Activated naive CD8-positive, alpha-beta T cell treated with anti-CD3 and anti-CD28 coated beads, Interleukin-2, amount 50 U/mL, for 16 hours (primary cell): ENCODE results near the gene ANHX.

Experiments used
- DNase-seq: peaks from one replicate; pipeline ENCODE4 v3.0.0-alpha.2; 2020; ENCODE audit warnings: low read depth, low spot score

Gene ANHX

DNA sequence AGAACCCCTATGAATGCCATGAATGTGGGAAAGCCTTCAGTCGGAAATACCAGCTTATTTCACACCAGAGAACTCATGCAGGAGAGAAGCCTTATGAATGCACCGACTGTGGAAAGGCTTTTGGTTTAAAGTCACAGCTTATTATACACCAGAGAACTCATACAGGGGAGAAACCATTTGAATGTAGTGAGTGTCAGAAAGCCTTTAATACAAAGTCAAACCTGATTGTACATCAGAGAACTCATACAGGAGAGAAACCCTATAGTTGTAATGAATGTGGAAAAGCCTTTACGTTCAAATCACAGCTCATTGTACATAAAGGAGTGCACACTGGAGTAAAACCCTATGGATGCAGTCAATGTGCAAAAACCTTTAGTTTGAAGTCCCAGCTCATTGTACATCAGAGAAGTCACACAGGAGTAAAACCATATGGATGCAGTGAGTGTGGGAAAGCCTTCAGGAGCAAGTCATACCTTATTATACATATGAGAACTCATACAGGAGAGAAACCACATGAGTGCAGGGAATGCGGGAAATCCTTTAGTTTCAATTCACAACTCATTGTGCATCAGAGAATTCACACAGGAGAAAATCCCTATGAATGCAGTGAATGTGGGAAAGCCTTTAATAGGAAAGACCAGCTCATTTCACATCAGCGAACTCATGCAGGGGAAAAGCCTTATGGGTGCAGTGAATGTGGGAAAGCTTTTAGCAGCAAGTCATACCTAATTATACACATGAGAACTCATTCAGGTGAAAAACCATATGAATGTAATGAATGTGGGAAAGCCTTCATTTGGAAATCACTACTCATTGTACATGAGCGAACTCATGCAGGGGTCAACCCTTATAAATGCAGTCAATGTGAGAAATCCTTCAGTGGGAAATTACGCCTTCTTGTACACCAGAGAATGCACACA, 32.1 kb downstream of the ANHX start:
- no peak for DNase-seq

DNA sequence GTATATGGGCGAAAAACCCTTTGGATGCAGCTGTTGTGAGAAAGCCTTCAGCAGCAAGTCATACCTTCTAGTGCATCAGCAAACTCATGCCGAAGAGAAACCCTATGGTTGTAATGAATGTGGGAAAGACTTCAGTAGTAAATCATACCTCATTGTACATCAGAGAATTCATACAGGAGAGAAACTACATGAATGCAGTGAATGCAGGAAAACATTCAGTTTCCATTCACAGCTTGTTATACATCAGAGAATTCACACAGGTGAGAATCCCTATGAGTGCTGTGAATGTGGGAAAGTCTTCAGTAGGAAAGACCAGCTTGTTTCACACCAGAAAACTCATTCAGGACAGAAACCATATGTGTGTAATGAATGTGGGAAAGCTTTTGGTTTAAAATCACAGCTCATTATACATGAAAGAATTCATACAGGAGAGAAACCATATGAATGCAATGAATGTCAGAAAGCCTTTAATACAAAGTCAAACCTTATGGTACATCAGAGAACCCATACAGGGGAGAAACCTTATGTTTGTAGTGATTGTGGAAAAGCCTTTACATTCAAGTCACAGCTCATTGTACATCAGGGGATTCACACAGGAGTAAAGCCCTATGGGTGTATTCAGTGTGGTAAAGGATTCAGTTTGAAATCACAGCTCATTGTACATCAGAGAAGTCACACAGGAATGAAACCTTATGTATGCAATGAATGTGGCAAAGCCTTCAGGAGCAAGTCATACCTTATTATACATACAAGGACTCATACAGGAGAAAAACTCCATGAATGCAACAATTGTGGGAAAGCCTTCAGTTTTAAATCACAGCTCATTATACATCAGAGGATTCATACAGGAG, 33.0 kb downstream of the ANHX start:
- DNase-seq = no peak

- DNase-seq = no peak
Observed at GRCh38 chr12:133201888-133202287, 33.8 kb downstream of the ANHX start.

DNA sequence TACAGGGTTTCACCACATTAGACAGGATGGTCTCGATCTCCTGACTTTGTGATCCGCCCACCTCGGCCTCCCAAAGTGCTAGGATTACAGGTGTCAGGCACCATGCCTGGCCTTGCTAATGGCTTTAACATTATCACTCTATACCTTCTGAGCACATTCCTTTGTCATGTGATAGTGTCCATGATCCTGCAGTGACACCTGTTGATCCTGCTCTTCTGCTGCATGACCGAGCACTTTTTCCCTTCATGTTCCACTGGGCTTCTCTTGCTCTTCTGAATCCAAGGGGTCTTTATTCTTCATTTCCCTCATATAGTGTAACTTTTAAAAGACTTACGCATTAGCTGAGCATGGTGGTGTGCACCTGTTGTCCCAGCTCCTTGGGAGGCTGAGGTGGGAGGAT, 42.8 kb downstream of the ANHX start:
- DNase-seq = no peak

DNA sequence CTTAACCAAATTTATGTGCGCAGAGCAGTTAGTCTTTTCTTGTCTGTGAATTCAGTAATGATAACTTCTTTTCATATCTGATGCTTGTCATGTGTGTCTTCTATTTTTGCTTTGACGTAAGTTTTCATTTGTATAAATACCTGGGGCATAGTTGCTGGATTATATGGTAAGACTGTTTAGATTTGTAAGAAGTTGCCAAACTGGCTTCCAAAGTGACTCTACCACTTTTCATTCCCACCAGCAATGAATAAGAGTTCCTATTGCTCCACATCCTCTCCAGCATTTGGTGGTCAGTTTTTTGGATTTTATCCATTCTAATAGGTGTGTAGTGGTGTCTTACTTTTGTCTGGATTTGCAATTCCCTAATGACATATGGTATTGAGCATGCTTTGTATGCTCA, 45.5 kb downstream of the ANHX start:
- DNase-seq = no peak

DNA sequence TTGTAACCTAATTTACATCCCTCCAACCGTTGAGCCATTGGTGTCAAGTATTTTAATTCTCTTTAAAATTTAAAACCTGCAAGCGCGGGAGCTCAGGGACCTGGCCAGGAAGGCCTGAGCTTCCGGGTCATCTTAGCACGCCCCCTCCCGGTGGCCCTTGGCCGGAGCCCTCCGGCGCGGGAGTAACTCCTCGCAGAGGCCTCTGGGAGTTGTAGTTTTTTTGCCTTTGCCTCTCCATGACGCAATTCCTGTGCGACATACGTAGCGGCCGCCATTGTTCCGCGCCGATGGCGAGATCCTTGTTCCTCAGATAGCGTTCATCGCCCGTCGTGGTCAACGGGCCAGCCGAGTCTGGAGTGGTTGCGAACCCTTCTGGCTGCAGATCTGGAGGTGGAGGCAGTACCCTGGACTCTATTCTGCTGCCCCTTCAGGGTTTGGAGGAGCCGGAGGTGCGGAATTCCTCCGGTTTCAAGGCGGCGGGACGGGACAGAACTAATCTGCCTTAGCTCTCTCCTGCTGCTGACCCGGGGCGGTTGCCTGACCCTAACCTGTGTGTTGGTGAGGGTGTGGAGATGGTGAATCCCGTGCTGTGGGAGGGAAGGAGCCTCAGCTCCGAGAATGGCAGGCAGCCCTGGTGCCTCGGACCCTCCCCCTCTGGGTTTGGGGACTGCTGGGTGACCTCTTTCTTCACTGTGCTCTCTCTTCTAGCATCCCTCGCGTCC, 54.3 kb downstream of the ANHX start, which contains the start of gene ZNF268:
Gene ZNF268, plus strand, starts transcription at position 258 of the 722 bp plus-strand sequence. CDS start 503 bp downstream, outside the sequence.
- peak; percentile 76 for DNase-seq

- no peak for DNase-seq
Observed at GRCh38 chr12:133180669-133181068, 55.0 kb downstream of the ANHX start.

- DNase-seq = no peak
Observed at GRCh38 chr12:133174901-133175300, 60.8 kb downstream of the ANHX start.

GRCh38 chr12:133172491-133172890, 63.2 kb downstream of the ANHX start:
- DNase-seq = no peak
